HUES48 (cell line): ENCODE results near the gene IL20RA.
"Not testable (repeated sequence)": the region's sequence is repeated elsewhere in the genome, so short reads cannot be mapped to it uniquely, and the experiment has no call there.

ENCODE experiments used
- H3K27ac ChIP-seq: one replicate; pipeline ENCODE4 v1.7.0; 2013; ENCODE audit warnings: low read depth, low read length, inconsistent platforms
- H3K27me3 ChIP-seq: 2 replicates; pipeline ENCODE4 v1.6.1; 2013; ENCODE audit warnings: mild to moderate bottlenecking, low read length; ENCODE audit not compliant: control insufficient read depth, insufficient read depth
- H3K36me3 ChIP-seq: 2 replicates; pipeline ENCODE4 v1.6.1; 2013; ENCODE audit warnings: low read length; ENCODE audit not compliant: control insufficient read depth, insufficient read depth
- H3K4me1 ChIP-seq: 2 replicates; pipeline ENCODE4 v1.6.1; 2013; ENCODE audit warnings: mild to moderate bottlenecking, low read length; ENCODE audit not compliant: control insufficient read depth, insufficient read depth
- H3K4me3 ChIP-seq: 2 replicates; pipeline ENCODE4 v1.5.1; 2013; ENCODE audit warnings: mild to moderate bottlenecking, low read depth, low read length
- H3K9ac ChIP-seq: 2 replicates; pipeline ENCODE4 v1.6.1; 2013; ENCODE audit warnings: mild to moderate bottlenecking, low read depth, low read length, moderate library complexity
- H3K9me3 ChIP-seq: 2 replicates; pipeline ENCODE4 v1.6.1; 2013; ENCODE audit warnings: low read length; ENCODE audit not compliant: control insufficient read depth, insufficient read depth

Gene IL20RA

GRCh38 chr6:137076277-137077068 is 31.7 kb upstream of the IL20RA start:
- Histone ChIP-seq H3K9me3 (no peaks in the 10 kb centered on the region), H3K4me1 (0 out of 2 replicates have a peak, but pooled peaks cover 3% of the 10 kb centered on the region), H3K27me3 (no peaks in the 10 kb centered on the region), H3K9ac (no peak overlapping the region), H3K4me3 (no peak overlapping the region), H3K36me3 (no peaks in the 10 kb centered on the region), H3K27ac (no peak overlapping the region)

- not testable (repeated sequence) for H3K4me1 ChIP-seq, H3K4me3 ChIP-seq, H3K27ac ChIP-seq, H3K27me3 ChIP-seq, H3K9ac ChIP-seq, H3K36me3 ChIP-seq, H3K9me3 ChIP-seq
Observed at GRCh38 chr6:137075790-137076189, 31.0 kb upstream of the IL20RA start.

GRCh38 chr6:137070303-137070702 is 25.5 kb upstream of the IL20RA start:
- Histone ChIP-seq H3K27ac (no peak overlapping the region), H3K9ac (no peak overlapping the region), H3K4me3 (no peak overlapping the region), H3K27me3 (no peaks in the 10 kb centered on the region), H3K4me1 (no peaks in the 10 kb centered on the region), H3K9me3 (no peaks in the 10 kb centered on the region), H3K36me3 (no peaks in the 10 kb centered on the region)

- H3K9ac ChIP-seq = no peak overlapping the region
- H3K27ac ChIP-seq = no peak overlapping the region
- H3K4me3 ChIP-seq = no peak overlapping the region
- no peaks in the 10 kb centered on the region for H3K36me3 ChIP-seq
- H3K27me3 ChIP-seq = no peaks in the 10 kb centered on the region
- no peaks in the 10 kb centered on the region for H3K9me3 ChIP-seq
- no peaks in the 10 kb centered on the region for H3K4me1 ChIP-seq
Observed at GRCh38 chr6:137067399-137067798, 22.6 kb upstream of the IL20RA start.

GRCh38 chr6:137058037-137058436 is 13.3 kb upstream of the IL20RA start:
- Histone ChIP-seq H3K4me1 (no peaks in the 10 kb centered on the region), H3K27me3 (no peaks in the 10 kb centered on the region), H3K27ac (no peak overlapping the region), H3K9ac (no peak overlapping the region), H3K36me3 (no peaks in the 10 kb centered on the region), H3K4me3 (no peak overlapping the region), H3K9me3 (no peaks in the 10 kb centered on the region)

- Histone ChIP-seq H3K36me3 (no peaks in the 10 kb centered on the region), H3K27ac (no peak overlapping the region), H3K4me1 (no peaks in the 10 kb centered on the region), H3K4me3 (no peak overlapping the region), H3K9me3 (no peaks in the 10 kb centered on the region), H3K9ac (no peak overlapping the region), H3K27me3 (no peaks in the 10 kb centered on the region)
Observed at GRCh38 chr6:137056121-137056880, 11.5 kb upstream of the IL20RA start.

- H3K27ac ChIP-seq = no peak overlapping the region
- H3K9me3 ChIP-seq = no peaks in the 10 kb centered on the region
- no peaks in the 10 kb centered on the region for H3K4me1 ChIP-seq
- H3K27me3 ChIP-seq = peaks cover 7% of the 10 kb centered on the region; the same call in 1 of the 2 replicates
- H3K4me3 ChIP-seq = no peak overlapping the region
- H3K9ac ChIP-seq = no peak overlapping the region
- no peaks in the 10 kb centered on the region for H3K36me3 ChIP-seq
Observed at GRCh38 chr6:137051790-137052472, 7.2 kb upstream of the IL20RA start.

GRCh38 chr6:137049095-137049494 is 4.3 kb upstream of the IL20RA start:
- no peak overlapping the region for H3K27ac ChIP-seq
- H3K4me3 ChIP-seq = no peak overlapping the region
- H3K9me3 ChIP-seq = no peaks in the 10 kb centered on the region
- peaks cover 30% of the 10 kb centered on the region for H3K27me3 ChIP-seq
- no peak overlapping the region for H3K9ac ChIP-seq
- H3K36me3 ChIP-seq = no peaks in the 10 kb centered on the region
- no peaks in the 10 kb centered on the region for H3K4me1 ChIP-seq

GRCh38 chr6:137046871-137047412 is 2.2 kb upstream of the IL20RA start:
- H3K27me3 ChIP-seq = peaks cover 50% of the 10 kb centered on the region

GRCh38 chr6:137045222-137045789 is 541 bp upstream of the IL20RA start:
- Histone ChIP-seq H3K9me3 (no peaks in the 10 kb centered on the region), H3K36me3 (no peaks in the 10 kb centered on the region), H3K27ac (no peak overlapping the region), H3K4me1 (no peaks in the 10 kb centered on the region), H3K4me3 (peak overlapping the region; percentile 79), H3K9ac (no peak overlapping the region), H3K27me3 (peaks cover 51% of the 10 kb centered on the region)

More at GRCh38 chr6:137046871-137047412, 2.2 kb upstream of the IL20RA start:
- H3K36me3 ChIP-seq = no peaks in the 10 kb centered on the region
- no peaks in the 10 kb centered on the region for H3K4me1 ChIP-seq
- no peaks in the 10 kb centered on the region for H3K9me3 ChIP-seq
- H3K27ac ChIP-seq = no peak overlapping the region
- H3K9ac ChIP-seq = no peak overlapping the region
- no peak overlapping the region for H3K4me3 ChIP-seq
